HL-60/S4 treated with phorbol 12-myristate 13-acetate at 8.2 ng/mL for 4 days and 3 days (cell line): ENCODE measurements around the gene SLC13A3.

ENCODE experiments used
- in situ Hi-C: fragments of 300-500 bp; cut with MboI; formaldehyde crosslinking; loops from 2 replicates; pipeline ENCODE4 v1.15.0; 2022; ENCODE audit warnings: low sequenced_read_pairs

SLC13A3 gene

GRCh38 chr20:46638134-46638897 lies 12.9 kb downstream of the SLC13A3 start:
- in situ Hi-C loops, result no loop called here

GRCh38 chr20:46637427-46638133 lies 13.7 kb downstream of the SLC13A3 start:
- in situ Hi-C loops, result no loop called here

GRCh38 chr20:46637020-46637419 lies 14.2 kb downstream of the SLC13A3 start:
- in situ Hi-C loops, result no loop called here

GRCh38 chr20:46636514-46636913 lies 14.7 kb downstream of the SLC13A3 start:
- in situ Hi-C loops, result no loop called here

- in situ Hi-C loops, result no loop called here
Observed at GRCh38 chr20:46635514-46636136, 15.6 kb downstream of the SLC13A3 start.

GRCh38 chr20:46634528-46634927 lies 16.7 kb downstream of the SLC13A3 start:
- in situ Hi-C loops, result no loop called here

- in situ Hi-C loops, result no loop called here
Observed at GRCh38 chr20:46631874-46632446, 19.3 kb downstream of the SLC13A3 start.

GRCh38 chr20:46631212-46631869 lies 19.9 kb downstream of the SLC13A3 start:
- in situ Hi-C loops, result no loop called here

- in situ Hi-C loops, result no loop called here
Observed at GRCh38 chr20:46630306-46630705, 21.0 kb downstream of the SLC13A3 start.

- in situ Hi-C loops, result no loop called here
Observed at GRCh38 chr20:46629341-46629740, 21.9 kb downstream of the SLC13A3 start.

GRCh38 chr20:46627234-46627633 lies 24.0 kb downstream of the SLC13A3 start:
- in situ Hi-C loops, result no loop called here

- in situ Hi-C loops, result no loop called here
Observed at GRCh38 chr20:46626758-46627157, 24.5 kb downstream of the SLC13A3 start.

- in situ Hi-C loops, result no loop called here
Observed at GRCh38 chr20:46625875-46626373, 25.3 kb downstream of the SLC13A3 start.

GRCh38 chr20:46624946-46625345 lies 26.3 kb downstream of the SLC13A3 start:
- in situ Hi-C loops, result no loop called here

GRCh38 chr20:46622165-46622564 lies 29.1 kb downstream of the SLC13A3 start:
- in situ Hi-C loops, result no loop called here

- in situ Hi-C loops, result no loop called here
Observed at GRCh38 chr20:46621492-46621891, 29.8 kb downstream of the SLC13A3 start.

- in situ Hi-C loops, result no loop called here
Observed at GRCh38 chr20:46619445-46619844, 31.8 kb downstream of the SLC13A3 start.

GRCh38 chr20:46618316-46619100 lies 32.8 kb downstream of the SLC13A3 start:
- in situ Hi-C loops, result no loop called here

- in situ Hi-C loops, result no loop called here
Observed at GRCh38 chr20:46614503-46614902, 36.8 kb downstream of the SLC13A3 start.

- in situ Hi-C loops, result no loop called here
Observed at GRCh38 chr20:46610145-46610544, 41.1 kb downstream of the SLC13A3 start.
